ENCODE data around the gene TASL. TPM values are rescaled to one million over a fixed set of nuclear protein-coding genes. Genes with fewer than 3 reads are reported as not detected.
"Not testable (repeated sequence)": the region's sequence is repeated elsewhere in the genome, so short reads cannot be mapped to it uniquely, and the experiment has no call there.

Gene TASL
- polyA plus RNA-seq, 1 of the 3 experiments (the other 2 are of a cell fraction): not detected

- TF ChIP-seq CHD2 (IDR thresholded peaks at IDR 0.05; ENCODE audit: low read length, partially characterized antibody) (no peak), TAF1 (IDR thresholded peaks at IDR 0.05; ENCODE audit: borderline replicate concordance, low read depth, low read length) (no peak), FOSL2 (IDR thresholded peaks at IDR 0.05; ENCODE audit: borderline replicate concordance, low read depth) (0 out of 2 replicates have a peak, but pooled peaks have one; percentile 5), RFX5 (IDR thresholded peaks at IDR 0.05; ENCODE audit: low read length) (no peak), POLR2AphosphoS5 (IDR thresholded peaks at IDR 0.05; ENCODE audit: low read depth, low read length) (no peak), RXRA (IDR thresholded peaks at IDR 0.05; ENCODE audit: borderline replicate concordance, low read depth) (peak; percentile 71), TEAD4 (IDR thresholded peaks at IDR 0.05; ENCODE audit: borderline replicate concordance, insufficient read depth) (no peak), USF2 (IDR thresholded peaks at IDR 0.05; ENCODE audit: borderline replicate concordance, low read depth, low read length) (no peak)
Measured at GRCh38 chrX:30568136-30568535, 9.4 kb downstream of the TASL start (continued).

GRCh38 chrX:30563070-30563469 is 14.5 kb downstream of the TASL start:
- H3K27ac ChIP-seq (ENCODE audit: low read depth in 2 of 2, low read length in 1 of 2); H3K79me2 ChIP-seq (ENCODE audit: insufficient read depth); H3K36me3 ChIP-seq (replicated peaks in 1 of 2; ENCODE audit: control insufficient read depth in 1 of 2, insufficient read depth in 2 of 2, low read length in 1 of 2); H3K9me2 ChIP-seq; H2AFZ ChIP-seq (ENCODE audit: low read depth); H3K9me3 ChIP-seq; H3K9ac ChIP-seq; H3K4me3 ChIP-seq (ENCODE audit: low read depth in 2 of 2, low read length in 1 of 2); H3K27me3 ChIP-seq (ENCODE audit: insufficient read depth); H3K4me2 ChIP-seq; H3F3A ChIP-seq (replicated peaks; ENCODE audit: insufficient read depth); DNase-seq; H3K4me1 ChIP-seq (ENCODE audit: control insufficient read depth in 1 of 2, insufficient read depth in 2 of 2, low read depth in 1 of 2, low read length in 1 of 2); POLR2A ChIA-PET; H4K20me1 ChIP-seq (ENCODE audit: insufficient read depth): not testable (repeated sequence)
- CTCF ChIA-PET: interaction anchor here (0.6 to 1.2 kb wide), 2 partner anchors 172 to 421 kb away, joined by 3 read pairs; no protein-coding TSS in a partner anchor
- 10% methylated on average over 5 of the region's 5 CpGs for WGBS (ENCODE audit: low lambda C conversion rate)

DNA sequence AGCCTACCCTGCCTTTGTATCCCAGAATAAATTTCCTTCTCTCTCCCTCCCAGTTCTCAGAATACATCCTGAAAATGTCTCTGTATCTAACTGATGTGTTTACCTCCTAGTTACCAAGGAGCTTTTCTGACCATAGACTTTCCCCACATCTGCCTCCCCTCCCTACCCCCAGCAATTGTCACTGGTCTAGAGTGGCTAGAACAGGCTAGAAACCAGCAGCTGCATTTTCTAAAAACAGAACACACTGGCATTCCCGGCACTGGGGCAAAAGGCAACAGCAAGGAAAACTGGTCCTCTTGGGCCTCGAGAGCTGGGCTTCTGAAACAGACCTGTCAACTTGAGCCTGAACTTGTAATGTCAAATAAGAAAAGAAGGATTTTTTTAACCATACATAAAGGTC is 16.4 kb downstream of the TASL start:
- no peak overlapping the region for H2AFZ ChIP-seq (ENCODE audit: low read depth)
- POLR2A ChIA-PET: no interaction called here
- no peak for TF ChIP-seq ELF1 (IDR thresholded peaks at IDR 0.05)
- no peak for TF ChIP-seq TCF12 (IDR thresholded peaks at IDR 0.05)
- TF ChIP-seq MAX (IDR thresholded peaks at IDR 0.05; ENCODE audit: low read depth): no peak
- TF ChIP-seq FOXJ3 (CRISPR knock-in tag; IDR thresholded peaks at IDR 0.05): no peak
- TF ChIP-seq NFIC (IDR thresholded peaks at IDR 0.05; ENCODE audit: borderline replicate concordance): no peak
- no peak for TF ChIP-seq EP300 (IDR thresholded peaks at IDR 0.05; ENCODE audit: borderline replicate concordance in 1 of 2, low read depth in 1 of 2, low read length in 1 of 2)
- TF ChIP-seq EZH2phosphoT487 (IDR thresholded peaks at IDR 0.05; ENCODE audit: borderline replicate concordance, low read depth): no peak
- TF ChIP-seq JUND (IDR thresholded peaks at IDR 0.05): no peak
- TF ChIP-seq SIN3A (IDR thresholded peaks at IDR 0.05; ENCODE audit: borderline replicate concordance, low read depth, low read length): no peak
- no peaks in the 10 kb centered on the region for H3K9me2 ChIP-seq
- H3K4me1 ChIP-seq (ENCODE audit: control insufficient read depth in 1 of 2, insufficient read depth in 2 of 2, low read depth in 1 of 2, low read length in 1 of 2): no peaks in the 10 kb centered on the region
- H3K36me3 ChIP-seq (replicated peaks in 1 of 2; ENCODE audit: control insufficient read depth in 1 of 2, insufficient read depth in 2 of 2, low read length in 1 of 2): no peaks in the 10 kb centered on the region
- H3K27ac ChIP-seq (ENCODE audit: low read depth in 2 of 2, low read length in 1 of 2): no peak overlapping the region
- H3K9ac ChIP-seq: no peak overlapping the region
- no peak for DNase-seq
- H3F3A ChIP-seq (replicated peaks; ENCODE audit: insufficient read depth): no peaks in the 10 kb centered on the region
- no peaks in the 10 kb centered on the region; the same call in 1 of the 2 replicates for H3K27me3 ChIP-seq (ENCODE audit: insufficient read depth)
- CTCF ChIA-PET: interaction anchor here (1.9 kb wide), 1 partner anchor 9 kb away, joined by 17 read pairs; no protein-coding TSS in a partner anchor
- H3K4me3 ChIP-seq (ENCODE audit: low read depth in 2 of 2, low read length in 1 of 2): no peak overlapping the region
- no peak overlapping the region for H3K4me2 ChIP-seq
- H3K79me2 ChIP-seq (ENCODE audit: insufficient read depth): no peaks in the 10 kb centered on the region
- H4K20me1 ChIP-seq (ENCODE audit: insufficient read depth): no peaks in the 10 kb centered on the region
- 21% methylated on average over 2 of the region's 2 CpGs for WGBS (ENCODE audit: low lambda C conversion rate)
- no peaks in the 10 kb centered on the region for H3K9me3 ChIP-seq
